Neural progenitor cell (in vitro differentiated cells): ENCODE results near the gene GLIS1. TPM values are rescaled to one million over a fixed set of nuclear protein-coding genes. Genes with fewer than 3 reads are reported as not detected.

Experiments
- DNase-seq: peaks from one replicate; pipeline ENCODE4 v3.0.0-alpha.2; 2016; ENCODE audit warnings: low spot score
- H2AFZ ChIP-seq: fragments of 200-600 bp; sonication (generic); replicated peaks from 2 replicates; pipeline ENCODE4 v1.6.1; 2016; ENCODE audit warnings: antibody characterized with exemption
- H3F3A ChIP-seq: fragments of 200-600 bp; sonication (generic); 2 replicates; pipeline ENCODE4 v1.6.1; 2016; ENCODE audit warnings: antibody characterized with exemption, low read depth
- H3K27ac ChIP-seq: fragments of 200-600 bp; sonication (generic); 2 replicates; pipeline ENCODE4 v1.5.1; 2016; ENCODE audit warnings: mild to moderate bottlenecking
- H3K27me3 ChIP-seq: fragments of 200-600 bp; sonication (generic); 2 replicates; pipeline ENCODE4 v1.6.1; 2016; ENCODE audit warnings: mild to moderate bottlenecking, moderate library complexity
- H3K36me3 ChIP-seq: fragments of 200-600 bp; sonication (generic); 2 replicates; pipeline ENCODE4 v1.5.1; 2016
- H3K4me1 ChIP-seq: fragments of 200-600 bp; sonication (generic); 2 replicates; pipeline ENCODE4 v1.6.1; 2016; ENCODE audit warnings: mixed run types
- H3K4me2 ChIP-seq: fragments of 200-600 bp; sonication (generic); 2 replicates; pipeline ENCODE4 v1.6.1; 2016
- H3K4me3 ChIP-seq: fragments of 200-600 bp; sonication (generic); 2 replicates; pipeline ENCODE4 v1.5.1; 2016
- H3K79me2 ChIP-seq: fragments of 200-600 bp; sonication (generic); 2 replicates; pipeline ENCODE4 v1.6.1; 2016; ENCODE audit warnings: low read depth
- H3K9ac ChIP-seq: fragments of 200-600 bp; sonication (generic); 2 replicates; pipeline ENCODE4 v1.6.1; 2016
- H3K9me3 ChIP-seq: fragments of 200-600 bp; sonication (generic); 2 replicates; pipeline ENCODE4 v1.5.1; 2016; ENCODE audit warnings: low read depth
- H4K20me1 ChIP-seq: fragments of 200-600 bp; sonication (generic); 2 replicates; pipeline ENCODE4 v1.6.1; 2016; ENCODE audit warnings: low read depth
- H3K27ac Mint-ChIP-seq: 3 replicates; pipeline ENCODE4 v1.8.0; 2021; ENCODE audit warnings: mixed read lengths
- H3K27me3 Mint-ChIP-seq: 2 replicates; pipeline ENCODE4 v1.8.0; 2022; ENCODE audit warnings: low read depth, mild to moderate bottlenecking, inconsistent platforms, moderate library complexity, mixed read lengths; ENCODE audit not compliant: insufficient read depth
- H3K36me3 Mint-ChIP-seq: 3 replicates; pipeline ENCODE4 v1.8.0; 2021; ENCODE audit warnings: mixed read lengths
- H3K4me1 Mint-ChIP-seq: 3 replicates; pipeline ENCODE4 v1.8.0; 2021; ENCODE audit warnings: mixed read lengths
- H3K4me3 Mint-ChIP-seq: 3 replicates; pipeline ENCODE4 v1.8.0; 2021; ENCODE audit warnings: mild to moderate bottlenecking, moderate library complexity, mixed read lengths
- H3K9me3 Mint-ChIP-seq: 3 replicates; pipeline ENCODE4 v1.8.0; 2020; ENCODE audit warnings: mixed read lengths
- EZH2 ChIP-seq: fragments of 200-600 bp; sonication (generic); IDR thresholded peaks from 2 replicates; pipeline ENCODE4 v1.6.1; 2017; ENCODE audit warnings: antibody characterized with exemption, mild to moderate bottlenecking, moderate library complexity
- EZH2phosphoT487 ChIP-seq: fragments of 200-600 bp; sonication (generic); IDR thresholded peaks from 2 replicates; pipeline ENCODE4 v1.6.1; 2017; ENCODE audit warnings: antibody characterized with exemption
- total RNA-seq: library from RNA; depleted of rRNA; stranded (reverse); fragments of >200 nt; gene quantifications from 2 replicates; pipeline ENCODE4 v1.2.3, GENCODE V29; 2015; ENCODE audit warnings: low replicate concordance
- TF ChIP-seq, protein P1 (sequence below): fragments of 200-600 bp; sonication (generic); IDR thresholded peaks from 2 replicates; pipeline ENCODE4 v1.5.1; 2017; ENCODE audit warnings: antibody characterized with exemption, mild to moderate bottlenecking

Gene GLIS1
- total RNA-seq, 1 donor from 2014 or later, result not detected

DNA sequence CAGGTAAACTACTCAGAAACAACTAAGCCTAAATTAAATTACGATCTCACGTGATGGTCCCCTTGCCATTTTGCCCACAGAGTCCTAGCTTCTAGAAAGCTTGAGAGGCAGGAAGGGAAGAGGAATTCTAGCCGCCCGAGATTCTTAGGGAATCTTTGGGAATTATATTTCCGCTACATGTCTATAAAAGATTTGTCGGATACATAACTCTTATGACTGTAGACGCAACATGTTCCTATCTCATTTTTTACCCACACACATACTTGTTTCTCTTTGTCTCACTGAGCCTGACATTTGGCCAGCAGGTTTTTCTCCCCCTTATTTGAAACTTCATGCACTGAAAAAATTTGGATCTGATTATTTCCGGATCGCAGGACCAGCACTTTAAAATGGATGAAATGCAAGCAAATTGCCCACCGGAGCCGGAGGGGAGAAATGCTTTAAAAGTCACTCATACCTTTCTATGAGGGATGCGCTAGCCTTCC, 5.5 kb downstream of the GLIS1 start:
- no peak overlapping the region for H3K4me3 ChIP-seq
- H3K4me1 ChIP-seq, result peaks cover 10% of the 10 kb centered on the region
- H3K4me2 ChIP-seq, result no peak overlapping the region
- H3K9me3 ChIP-seq, result no peaks in the 10 kb centered on the region
- no peaks in the 10 kb centered on the region for H3K36me3 ChIP-seq
- H3K79me2 ChIP-seq, result no peaks in the 10 kb centered on the region
- Mint-ChIP-seq H3K4me1 (peaks cover 22% of the 10 kb centered on the region), H3K9me3 (no peaks in the 10 kb centered on the region), H3K27me3 (peaks cover 33% of the 10 kb centered on the region), H3K4me3 (no peak overlapping the region), H3K36me3 (no peaks in the 10 kb centered on the region), H3K27ac (no peak overlapping the region)
- TF ChIP-seq EZH2phosphoT487 (no peak), EZH2 (no peak)
- TF ChIP-seq, protein P1, sequence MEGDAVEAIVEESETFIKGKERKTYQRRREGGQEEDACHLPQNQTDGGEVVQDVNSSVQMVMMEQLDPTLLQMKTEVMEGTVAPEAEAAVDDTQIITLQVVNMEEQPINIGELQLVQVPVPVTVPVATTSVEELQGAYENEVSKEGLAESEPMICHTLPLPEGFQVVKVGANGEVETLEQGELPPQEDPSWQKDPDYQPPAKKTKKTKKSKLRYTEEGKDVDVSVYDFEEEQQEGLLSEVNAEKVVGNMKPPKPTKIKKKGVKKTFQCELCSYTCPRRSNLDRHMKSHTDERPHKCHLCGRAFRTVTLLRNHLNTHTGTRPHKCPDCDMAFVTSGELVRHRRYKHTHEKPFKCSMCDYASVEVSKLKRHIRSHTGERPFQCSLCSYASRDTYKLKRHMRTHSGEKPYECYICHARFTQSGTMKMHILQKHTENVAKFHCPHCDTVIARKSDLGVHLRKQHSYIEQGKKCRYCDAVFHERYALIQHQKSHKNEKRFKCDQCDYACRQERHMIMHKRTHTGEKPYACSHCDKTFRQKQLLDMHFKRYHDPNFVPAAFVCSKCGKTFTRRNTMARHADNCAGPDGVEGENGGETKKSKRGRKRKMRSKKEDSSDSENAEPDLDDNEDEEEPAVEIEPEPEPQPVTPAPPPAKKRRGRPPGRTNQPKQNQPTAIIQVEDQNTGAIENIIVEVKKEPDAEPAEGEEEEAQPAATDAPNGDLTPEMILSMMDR, result no peak
- H3F3A ChIP-seq, result peaks cover 13% of the 10 kb centered on the region
- H2AFZ ChIP-seq, result no peak overlapping the region
- DNase-seq, result no peak
- H3K9ac ChIP-seq, result no peak overlapping the region
- H3K27ac ChIP-seq, result no peak overlapping the region
- H3K27me3 ChIP-seq, result peaks cover 69% of the 10 kb centered on the region
- peaks cover 11% of the 10 kb centered on the region for H4K20me1 ChIP-seq

GRCh38 chr1:53732912-53733317, 6.0 kb downstream of the GLIS1 start:
- Histone ChIP-seq H2AFZ (no peak overlapping the region), H3K9ac (no peak overlapping the region), H3K4me2 (no peak overlapping the region), H3K27me3 (peaks cover 63% of the 10 kb centered on the region), H3K4me3 (no peak overlapping the region), H3K27ac (no peak overlapping the region), H4K20me1 (peaks cover 11% of the 10 kb centered on the region), H3K9me3 (no peaks in the 10 kb centered on the region), H3K36me3 (no peaks in the 10 kb centered on the region), H3K79me2 (no peaks in the 10 kb centered on the region), H3F3A (peaks cover 13% of the 10 kb centered on the region), H3K4me1 (peaks cover 4% of the 10 kb centered on the region)
- TF ChIP-seq EZH2phosphoT487, result no peak
- TF ChIP-seq, protein P1, result no peak
- TF ChIP-seq EZH2, result no peak
- Mint-ChIP-seq H3K4me3 (no peak overlapping the region), H3K4me1 (peaks cover 24% of the 10 kb centered on the region), H3K9me3 (no peaks in the 10 kb centered on the region), H3K36me3 (no peaks in the 10 kb centered on the region), H3K27ac (no peak overlapping the region), H3K27me3 (peaks cover 28% of the 10 kb centered on the region)
- no peak for DNase-seq

DNA sequence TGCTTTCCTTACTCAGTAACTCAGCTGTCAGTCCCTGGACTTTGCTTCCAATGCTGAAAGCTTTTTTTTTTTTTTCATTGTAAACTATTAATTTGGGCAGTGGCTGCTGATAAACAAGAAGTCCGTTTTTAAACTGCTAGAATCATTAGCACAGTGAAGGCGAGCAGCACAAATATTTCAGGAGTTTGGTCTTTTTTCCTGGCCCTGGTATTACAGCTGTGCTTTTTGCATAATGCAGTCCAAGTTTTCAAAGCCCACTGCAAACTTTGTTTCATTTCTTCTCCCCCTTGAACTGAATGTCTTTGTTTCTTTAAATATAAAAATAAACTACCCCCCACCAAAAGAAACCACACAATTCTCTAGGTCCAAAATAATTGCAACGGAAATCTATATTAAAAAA, 6.6 kb downstream of the GLIS1 start:
- no peaks in the 10 kb centered on the region for H3K36me3 Mint-ChIP-seq
- no peak overlapping the region for H3K27ac Mint-ChIP-seq
- TF ChIP-seq, protein P1, result no peak
- TF ChIP-seq EZH2 (no peak), EZH2phosphoT487 (no peak)
- no peak overlapping the region for H3K4me2 ChIP-seq
- peaks cover 13% of the 10 kb centered on the region for H3F3A ChIP-seq
- H3K9ac ChIP-seq, result no peak overlapping the region
- no peak for DNase-seq
- no peak overlapping the region for H3K4me3 Mint-ChIP-seq
- H3K4me1 ChIP-seq, result no peaks in the 10 kb centered on the region
- peaks cover 58% of the 10 kb centered on the region for H3K27me3 ChIP-seq
- H3K4me1 Mint-ChIP-seq, result peaks cover 24% of the 10 kb centered on the region
- peaks cover 26% of the 10 kb centered on the region for H3K27me3 Mint-ChIP-seq
- H3K9me3 Mint-ChIP-seq, result no peaks in the 10 kb centered on the region
- H3K4me3 ChIP-seq, result no peak overlapping the region
- no peak overlapping the region for H3K27ac ChIP-seq
- no peak overlapping the region for H2AFZ ChIP-seq
- H3K36me3 ChIP-seq, result no peaks in the 10 kb centered on the region
- no peaks in the 10 kb centered on the region for H3K79me2 ChIP-seq
- peaks cover 9% of the 10 kb centered on the region for H4K20me1 ChIP-seq
- H3K9me3 ChIP-seq, result no peaks in the 10 kb centered on the region
